ENCODE results near the gene FOXG1.

Gene FOXG1

GRCh38 chr14:28766469-28766955 lies at the start of gene FOXG1:
Gene FOXG1, plus strand, starts transcription at chr14:28766787. Its CDS starts 493 bp downstream, at chr14:28767280.
- peak within 1 kb of the TSS; percentile 44 for H3K4me3 ChIP-seq (ENCODE audit: low read depth, low read length)
- in situ Hi-C loops (cut with HindIII; ENCODE audit: low sequenced_read_pairs): no loop called here
- TF ChIP-seq CTCF (IDR thresholded peaks at IDR 0.05; ENCODE audit: low read depth, low read length): no peak
- DNase-seq (ENCODE audit: low read depth, low spot score): peak; percentile 76

- DNase-seq (ENCODE audit: low read depth, low spot score): no peak
- in situ Hi-C loops (cut with HindIII; ENCODE audit: low sequenced_read_pairs): no loop called here
- no peak for TF ChIP-seq CTCF (IDR thresholded peaks at IDR 0.05; ENCODE audit: low read depth, low read length)
- no peak overlapping the region for H3K4me3 ChIP-seq (ENCODE audit: low read depth, low read length)
Measured at GRCh38 chr14:28719130-28719529, 47.5 kb upstream of the FOXG1 start.

- no peak overlapping the region for H3K4me3 ChIP-seq (ENCODE audit: low read depth, low read length)
- in situ Hi-C loops (cut with HindIII; ENCODE audit: low sequenced_read_pairs): no loop called here
- no peak for DNase-seq (ENCODE audit: low read depth, low spot score)
- TF ChIP-seq CTCF (IDR thresholded peaks at IDR 0.05; ENCODE audit: low read depth, low read length): no peak
Measured at GRCh38 chr14:28731358-28731757, 35.2 kb upstream of the FOXG1 start.

GRCh38 chr14:28742171-28742846 lies 24.3 kb upstream of the FOXG1 start:
- no peak for TF ChIP-seq CTCF (IDR thresholded peaks at IDR 0.05; ENCODE audit: low read depth, low read length)
- no peak for DNase-seq (ENCODE audit: low read depth, low spot score)
- no peak overlapping the region for H3K4me3 ChIP-seq (ENCODE audit: low read depth, low read length)
- in situ Hi-C loops (cut with HindIII; ENCODE audit: low sequenced_read_pairs): no loop called here

- in situ Hi-C loops (cut with HindIII; ENCODE audit: low sequenced_read_pairs): no loop called here
- TF ChIP-seq CTCF (IDR thresholded peaks at IDR 0.05; ENCODE audit: low read depth, low read length): no peak
- no peak overlapping the region for H3K4me3 ChIP-seq (ENCODE audit: low read depth, low read length)
- no peak for DNase-seq (ENCODE audit: low read depth, low spot score)
Measured at GRCh38 chr14:28744126-28744525, 22.5 kb upstream of the FOXG1 start.

GRCh38 chr14:28745176-28745575 lies 21.4 kb upstream of the FOXG1 start:
- DNase-seq (ENCODE audit: low read depth, low spot score): no peak
- no peak overlapping the region for H3K4me3 ChIP-seq (ENCODE audit: low read depth, low read length)
- no peak for TF ChIP-seq CTCF (IDR thresholded peaks at IDR 0.05; ENCODE audit: low read depth, low read length)
- in situ Hi-C loops (cut with HindIII; ENCODE audit: low sequenced_read_pairs): no loop called here
